Measurements from ENCODE around the gene CTNNA2.

Gene CTNNA2

DNA sequence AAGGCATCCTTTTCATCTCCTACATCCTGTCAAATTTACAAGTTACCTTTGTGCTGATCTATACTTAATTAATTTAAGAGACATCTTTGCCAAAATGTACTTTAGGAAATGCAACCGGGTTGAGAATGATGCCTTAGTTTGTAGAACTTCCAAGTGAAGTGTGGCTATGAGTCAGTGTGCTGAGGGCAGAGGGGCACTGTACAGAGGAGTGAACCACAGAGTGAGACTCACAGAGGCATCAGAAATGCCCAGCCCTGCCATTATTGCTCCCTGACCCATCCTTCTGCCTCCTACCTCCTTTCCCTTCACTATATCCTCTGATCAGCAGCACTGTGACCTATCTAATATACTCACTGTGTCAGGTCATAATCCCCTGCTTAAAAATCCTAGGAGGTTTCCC is 471.6 kb downstream of the CTNNA2 start:
- peak; percentile 23 for DNase-seq (ENCODE audit: low read depth)
- no peaks in the 10 kb centered on the region for H3K27me3 ChIP-seq (replicated peaks; ENCODE audit: control insufficient read depth, insufficient read depth, low read length)

DNA sequence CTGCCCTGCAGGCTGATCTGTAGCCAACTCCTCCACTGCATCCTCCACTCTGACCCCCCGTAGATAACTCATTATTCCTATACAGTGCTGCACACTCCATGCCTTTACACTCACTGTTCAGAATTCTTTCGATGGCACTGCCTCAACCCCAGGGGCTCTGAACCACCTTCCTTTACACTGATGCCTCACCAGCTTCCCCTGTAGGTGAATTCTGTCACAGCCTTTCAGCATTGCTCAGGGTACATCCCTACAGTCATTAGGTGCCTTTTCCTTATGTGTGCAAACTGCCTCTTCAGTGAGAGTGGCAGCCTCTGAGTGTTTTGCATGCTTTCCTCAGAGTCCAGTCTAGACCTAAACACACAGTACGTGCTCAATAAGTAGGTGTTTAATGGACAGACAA is 472.3 kb downstream of the CTNNA2 start:
- Histone ChIP-seq H3K4me1 (ENCODE audit: control insufficient read depth, insufficient read depth, low read length) (no peaks in the 10 kb centered on the region), H3K9ac (ENCODE audit: low read length) (no peak overlapping the region), H3K36me3 (ENCODE audit: control insufficient read depth, insufficient read depth, low read length, severe bottlenecking) (no peaks in the 10 kb centered on the region), H3K4me3 (ENCODE audit: low read length) (no peak overlapping the region), H3K27me3 (replicated peaks; ENCODE audit: control insufficient read depth, insufficient read depth, low read length) (no peaks in the 10 kb centered on the region), H3K9me3 (ENCODE audit: control insufficient read depth, low read length) (no peaks in the 10 kb centered on the region)
- DNase-seq (ENCODE audit: low read depth), result no peak

More for the DNA sequence above, 471.6 kb downstream of the CTNNA2 start:
- Histone ChIP-seq H3K4me3 (ENCODE audit: low read length) (no peak overlapping the region), H3K4me1 (ENCODE audit: control insufficient read depth, insufficient read depth, low read length) (no peaks in the 10 kb centered on the region), H3K9me3 (ENCODE audit: control insufficient read depth, low read length) (no peaks in the 10 kb centered on the region), H3K36me3 (ENCODE audit: control insufficient read depth, insufficient read depth, low read length, severe bottlenecking) (no peaks in the 10 kb centered on the region), H3K9ac (ENCODE audit: low read length) (no peak overlapping the region)

DNA sequence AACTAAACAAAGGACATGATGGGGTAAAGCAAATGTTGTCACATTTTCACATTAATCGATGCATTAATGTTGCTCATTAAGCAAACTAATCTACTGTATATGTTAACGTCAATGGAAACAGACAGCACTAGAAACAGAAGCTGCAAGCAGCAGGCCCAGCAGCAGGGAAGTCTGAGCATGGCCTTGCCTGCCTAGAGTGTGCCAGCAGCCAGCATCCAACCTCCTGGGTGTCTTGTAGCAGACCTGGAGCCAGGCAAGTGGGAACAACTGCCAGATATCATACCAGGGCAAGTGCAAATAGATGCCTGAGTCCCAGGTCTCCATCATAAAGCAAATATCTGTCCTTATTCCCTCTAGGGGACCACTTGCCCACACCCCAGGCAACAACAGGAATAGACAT is 472.7 kb downstream of the CTNNA2 start:
- Histone ChIP-seq H3K27me3 (replicated peaks; ENCODE audit: control insufficient read depth, insufficient read depth, low read length) (no peaks in the 10 kb centered on the region), H3K36me3 (ENCODE audit: control insufficient read depth, insufficient read depth, low read length, severe bottlenecking) (no peaks in the 10 kb centered on the region), H3K4me3 (ENCODE audit: low read length) (no peak overlapping the region), H3K9ac (ENCODE audit: low read length) (no peak overlapping the region), H3K4me1 (ENCODE audit: control insufficient read depth, insufficient read depth, low read length) (no peaks in the 10 kb centered on the region), H3K9me3 (ENCODE audit: control insufficient read depth, low read length) (no peaks in the 10 kb centered on the region)
- DNase-seq (ENCODE audit: low read depth), result no peak

DNA sequence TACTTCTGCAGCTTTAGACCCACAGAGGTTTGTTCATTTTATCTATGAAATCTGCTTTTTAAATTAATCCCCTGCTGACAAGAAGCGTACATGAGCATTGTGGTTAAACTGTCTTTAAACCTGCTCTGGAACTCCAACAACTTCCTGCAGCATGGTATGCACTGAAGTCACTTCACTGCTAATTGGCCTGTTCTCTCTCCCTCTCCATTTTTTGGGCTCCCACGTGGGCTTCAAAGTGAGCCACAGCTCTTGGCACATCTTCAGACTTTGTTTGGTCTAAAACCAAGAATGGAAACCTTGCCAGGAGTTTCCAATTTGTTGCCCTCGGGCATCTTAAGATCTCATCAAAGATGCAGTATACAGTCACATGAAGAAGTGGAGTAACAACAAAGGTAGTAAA is 480.3 kb downstream of the CTNNA2 start:
- DNase-seq (ENCODE audit: low read depth), result no peak

DNA sequence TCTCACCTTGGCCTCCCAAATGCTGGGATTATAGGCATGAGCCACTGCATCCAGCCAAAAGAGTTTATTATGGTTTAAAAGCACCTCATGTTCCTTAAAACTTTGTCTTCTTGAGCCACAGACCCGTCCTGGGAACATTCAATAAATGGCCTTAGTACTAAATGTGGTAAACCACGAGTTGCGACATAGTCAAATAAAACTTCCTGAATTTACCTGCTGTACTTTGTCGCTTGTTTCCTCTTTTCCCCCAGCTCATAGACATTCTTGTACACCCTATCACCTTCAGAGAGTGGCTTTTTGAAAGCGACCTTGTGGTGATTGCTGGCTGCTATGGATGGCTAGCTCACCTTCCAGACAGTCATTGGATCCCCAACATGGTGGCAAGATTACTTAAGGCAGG is 481.3 kb downstream of the CTNNA2 start:
- Histone ChIP-seq H3K9ac (ENCODE audit: low read length) (no peak overlapping the region), H3K27me3 (replicated peaks; ENCODE audit: control insufficient read depth, insufficient read depth, low read length) (no peaks in the 10 kb centered on the region)
- DNase-seq (ENCODE audit: low read depth), result no peak

More for the DNA sequence above, 480.3 kb downstream of the CTNNA2 start:
- Histone ChIP-seq H3K9me3 (ENCODE audit: control insufficient read depth, low read length) (no peaks in the 10 kb centered on the region), H3K27me3 (replicated peaks; ENCODE audit: control insufficient read depth, insufficient read depth, low read length) (no peaks in the 10 kb centered on the region), H3K36me3 (ENCODE audit: control insufficient read depth, insufficient read depth, low read length, severe bottlenecking) (no peaks in the 10 kb centered on the region), H3K9ac (ENCODE audit: low read length) (no peak overlapping the region), H3K4me1 (ENCODE audit: control insufficient read depth, insufficient read depth, low read length) (no peaks in the 10 kb centered on the region), H3K4me3 (ENCODE audit: low read length) (no peak overlapping the region)

DNA sequence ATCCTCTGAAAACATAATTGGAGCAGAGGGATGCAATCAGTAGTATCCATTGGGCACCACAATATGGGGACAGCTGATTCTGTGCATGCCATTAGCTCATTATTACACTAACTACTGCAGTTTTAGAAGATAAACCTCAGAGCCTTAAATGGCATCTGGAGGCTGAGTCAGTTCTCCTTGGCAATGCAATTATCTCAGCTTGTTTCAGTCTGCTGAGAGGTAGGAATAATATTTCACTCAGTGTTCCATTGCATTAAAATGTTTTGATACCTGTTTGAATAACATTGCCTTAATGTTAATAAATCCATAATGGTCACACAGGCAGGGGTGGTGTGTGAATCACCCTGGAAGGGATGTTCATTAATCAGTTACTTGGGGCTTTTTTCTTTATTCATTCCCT is 482.1 kb downstream of the CTNNA2 start:
- Histone ChIP-seq H3K4me3 (ENCODE audit: low read length) (no peak overlapping the region), H3K4me1 (ENCODE audit: control insufficient read depth, insufficient read depth, low read length) (no peaks in the 10 kb centered on the region), H3K36me3 (ENCODE audit: control insufficient read depth, insufficient read depth, low read length, severe bottlenecking) (no peaks in the 10 kb centered on the region), H3K9me3 (ENCODE audit: control insufficient read depth, low read length) (no peaks in the 10 kb centered on the region), H3K27me3 (replicated peaks; ENCODE audit: control insufficient read depth, insufficient read depth, low read length) (no peaks in the 10 kb centered on the region), H3K9ac (ENCODE audit: low read length) (no peak overlapping the region)
- no peak for DNase-seq (ENCODE audit: low read depth)

More for the DNA sequence above, 481.3 kb downstream of the CTNNA2 start:
- no peaks in the 10 kb centered on the region for H3K9me3 ChIP-seq (ENCODE audit: control insufficient read depth, low read length)
- H3K4me3 ChIP-seq (ENCODE audit: low read length), result no peak overlapping the region
- no peaks in the 10 kb centered on the region for H3K36me3 ChIP-seq (ENCODE audit: control insufficient read depth, insufficient read depth, low read length, severe bottlenecking)
- H3K4me1 ChIP-seq (ENCODE audit: control insufficient read depth, insufficient read depth, low read length), result no peaks in the 10 kb centered on the region

DNA sequence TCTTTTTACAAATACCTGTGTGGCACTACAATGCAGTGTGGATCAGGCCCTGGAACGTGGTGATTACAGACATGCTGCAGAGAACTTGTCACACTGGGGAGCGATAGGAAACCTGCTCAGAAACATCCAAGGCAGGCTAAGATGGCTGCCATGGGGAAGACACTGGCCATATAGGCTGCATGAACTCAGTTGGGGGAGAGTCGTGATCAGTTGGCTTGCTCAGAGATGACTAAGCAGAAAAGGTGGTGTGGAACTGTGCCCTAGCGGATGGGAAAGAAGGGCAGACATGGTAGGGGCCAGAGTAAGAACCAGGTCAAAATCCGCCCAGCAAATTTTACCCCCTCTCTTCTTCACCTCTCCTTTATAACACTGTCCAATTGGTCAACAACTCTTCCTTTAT is 483.9 kb downstream of the CTNNA2 start:
- no peaks in the 10 kb centered on the region for H3K9me3 ChIP-seq (ENCODE audit: control insufficient read depth, low read length)
- no peaks in the 10 kb centered on the region for H3K27me3 ChIP-seq (replicated peaks; ENCODE audit: control insufficient read depth, insufficient read depth, low read length)
- no peaks in the 10 kb centered on the region for H3K36me3 ChIP-seq (ENCODE audit: control insufficient read depth, insufficient read depth, low read length, severe bottlenecking)
- no peak overlapping the region for H3K4me3 ChIP-seq (ENCODE audit: low read length)
- peaks cover 7% of the 10 kb centered on the region for H3K4me1 ChIP-seq (ENCODE audit: control insufficient read depth, insufficient read depth, low read length)
- DNase-seq (ENCODE audit: low read depth), result no peak
- no peak overlapping the region for H3K9ac ChIP-seq (ENCODE audit: low read length)

DNA sequence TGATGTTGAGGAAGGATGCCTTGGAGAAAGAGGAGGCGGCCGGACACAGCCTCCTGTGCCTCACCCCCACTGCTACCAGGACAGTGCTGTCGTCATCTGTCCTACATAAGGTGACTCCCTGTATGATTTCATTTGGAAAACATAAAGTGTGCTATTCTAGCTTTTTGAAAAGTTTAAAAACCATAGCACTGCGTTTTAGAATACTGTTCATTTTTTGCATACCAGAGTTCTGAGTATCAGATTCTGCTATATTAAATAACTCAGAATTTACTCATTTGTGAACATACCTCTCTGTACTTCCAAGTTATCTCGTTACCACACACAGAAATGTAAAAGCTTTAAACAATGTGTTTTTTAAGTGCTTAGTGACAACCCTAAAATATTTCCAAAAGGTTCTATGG is 488.9 kb downstream of the CTNNA2 start:
- DNase-seq (ENCODE audit: low read depth), result peak; percentile 73
- Histone ChIP-seq H3K4me3 (ENCODE audit: low read length) (no peak overlapping the region), H3K9ac (ENCODE audit: low read length) (no peak overlapping the region), H3K4me1 (ENCODE audit: control insufficient read depth, insufficient read depth, low read length) (peaks cover 14% of the 10 kb centered on the region), H3K36me3 (ENCODE audit: control insufficient read depth, insufficient read depth, low read length, severe bottlenecking) (no peaks in the 10 kb centered on the region), H3K9me3 (ENCODE audit: control insufficient read depth, low read length) (no peaks in the 10 kb centered on the region), H3K27me3 (replicated peaks; ENCODE audit: control insufficient read depth, insufficient read depth, low read length) (no peaks in the 10 kb centered on the region)

DNA sequence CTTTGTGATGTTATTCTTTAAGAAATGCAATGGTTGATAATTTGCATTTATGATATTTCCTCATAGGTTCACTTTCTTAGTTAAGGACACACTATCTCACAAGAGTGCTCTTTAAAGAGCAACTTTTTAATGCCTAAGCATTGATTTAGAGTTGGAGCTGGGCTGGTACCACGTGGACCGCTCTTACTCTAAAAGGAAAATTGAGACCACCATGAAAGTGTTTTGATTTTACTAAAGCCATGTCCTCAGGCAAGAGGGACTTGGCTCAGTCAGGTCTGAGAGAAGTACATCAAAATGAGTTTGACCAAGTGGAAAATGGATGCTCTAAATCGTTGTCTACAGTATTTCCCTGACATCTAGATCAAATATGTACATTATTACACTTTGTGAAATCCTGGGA is 489.3 kb downstream of the CTNNA2 start:
- no peak overlapping the region for H3K4me3 ChIP-seq (ENCODE audit: low read length)
- no peaks in the 10 kb centered on the region for H3K36me3 ChIP-seq (ENCODE audit: control insufficient read depth, insufficient read depth, low read length, severe bottlenecking)
- H3K4me1 ChIP-seq (ENCODE audit: control insufficient read depth, insufficient read depth, low read length), result peaks cover 14% of the 10 kb centered on the region
- H3K9me3 ChIP-seq (ENCODE audit: control insufficient read depth, low read length), result no peaks in the 10 kb centered on the region
- DNase-seq (ENCODE audit: low read depth), result no peak
- no peak overlapping the region for H3K9ac ChIP-seq (ENCODE audit: low read length)
- no peaks in the 10 kb centered on the region for H3K27me3 ChIP-seq (replicated peaks; ENCODE audit: control insufficient read depth, insufficient read depth, low read length)

DNA sequence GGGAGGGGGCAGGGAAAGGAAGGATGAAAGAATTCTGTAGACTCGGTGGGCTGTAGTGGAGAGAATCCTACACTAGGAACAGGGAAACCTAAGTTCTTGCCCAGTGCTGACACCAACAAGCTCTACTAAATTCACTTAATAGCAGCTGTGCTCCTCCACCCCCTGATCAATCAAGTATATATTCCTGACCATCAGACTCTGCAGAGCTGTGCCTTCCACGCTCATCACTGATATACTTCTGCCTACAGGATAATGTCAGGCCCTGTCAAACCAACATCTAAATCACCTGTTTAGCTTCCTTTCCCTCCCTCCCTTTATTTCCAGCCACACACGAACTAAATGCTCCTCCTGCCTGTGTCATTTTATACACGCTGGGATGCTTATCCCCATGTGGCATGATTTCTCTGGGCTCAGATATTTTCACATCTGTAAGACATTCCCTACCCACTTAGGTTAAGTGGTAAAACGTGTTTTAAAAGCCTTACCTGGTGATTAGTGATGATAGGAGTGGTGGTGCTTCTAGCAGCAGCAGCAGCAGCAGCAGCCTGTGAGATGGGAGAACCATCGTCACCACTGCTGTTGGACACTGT is 489.8 kb downstream of the CTNNA2 start:
- DNase-seq (ENCODE audit: low read depth), result no peak
- H3K9me3 ChIP-seq (ENCODE audit: control insufficient read depth, low read length), result no peaks in the 10 kb centered on the region
- no peak overlapping the region for H3K4me3 ChIP-seq (ENCODE audit: low read length)

DNA sequence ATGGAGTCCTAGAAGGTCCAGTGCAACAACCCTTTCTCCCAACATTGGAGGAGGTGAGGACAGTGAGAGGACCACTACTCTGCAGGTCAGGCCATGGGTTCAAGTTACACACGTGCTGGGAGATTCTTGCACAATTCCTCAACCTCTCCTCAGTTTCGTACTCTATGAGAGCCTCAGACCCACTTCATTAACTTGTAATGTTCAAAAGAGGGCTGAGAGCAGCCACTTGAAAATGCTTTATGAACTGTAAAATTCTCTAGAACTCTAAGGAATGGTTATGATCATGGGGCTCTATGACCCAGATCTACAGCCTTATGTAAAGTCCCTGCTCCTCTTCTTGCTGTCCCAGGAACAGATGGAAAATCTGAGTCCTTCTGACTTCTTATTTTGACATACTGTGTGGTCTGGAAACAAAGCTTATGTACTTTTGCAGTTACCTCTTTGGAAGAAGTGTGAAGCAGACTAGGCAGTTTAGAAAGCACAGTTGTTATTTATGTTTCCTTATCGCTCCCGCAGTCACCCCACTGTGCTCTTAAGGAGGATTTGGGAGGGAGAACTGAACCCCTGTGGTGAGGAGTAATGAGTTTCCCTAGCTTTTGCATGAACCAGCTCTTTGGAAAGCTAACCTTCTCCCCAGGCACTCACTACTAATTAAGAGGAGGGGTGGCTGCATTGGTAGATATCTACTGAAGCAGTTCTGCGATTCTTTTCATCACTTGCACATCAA is 495.1 kb downstream of the CTNNA2 start:
- DNase-seq (ENCODE audit: low read depth), result no peak
- no peak overlapping the region for H3K4me3 ChIP-seq (ENCODE audit: low read length)
- H3K9ac ChIP-seq (ENCODE audit: low read length), result no peak overlapping the region
- no peaks in the 10 kb centered on the region for H3K9me3 ChIP-seq (ENCODE audit: control insufficient read depth, low read length)
- no peaks in the 10 kb centered on the region for H3K4me1 ChIP-seq (ENCODE audit: control insufficient read depth, insufficient read depth, low read length)
- H3K27me3 ChIP-seq (replicated peaks; ENCODE audit: control insufficient read depth, insufficient read depth, low read length), result peaks cover 14% of the 10 kb centered on the region
- H3K36me3 ChIP-seq (ENCODE audit: control insufficient read depth, insufficient read depth, low read length, severe bottlenecking), result no peaks in the 10 kb centered on the region

More for the DNA sequence above, 489.8 kb downstream of the CTNNA2 start:
- peaks cover 4% of the 10 kb centered on the region for H3K27me3 ChIP-seq (replicated peaks; ENCODE audit: control insufficient read depth, insufficient read depth, low read length)
- H3K9ac ChIP-seq (ENCODE audit: low read length), result no peak overlapping the region
- peaks cover 14% of the 10 kb centered on the region for H3K4me1 ChIP-seq (ENCODE audit: control insufficient read depth, insufficient read depth, low read length)
- no peaks in the 10 kb centered on the region for H3K36me3 ChIP-seq (ENCODE audit: control insufficient read depth, insufficient read depth, low read length, severe bottlenecking)

All from adipocyte (in vitro differentiated cells).